Measurements from ENCODE around the gene RFX3.

GRCh38 chr9:3299872-3300271 is 225.9 kb downstream of the RFX3 start:
- no peak for TF ChIP-seq CTCF (IDR thresholded peaks at IDR 0.05)
- TF ChIP-seq POLR2A (IDR thresholded peaks at IDR 0.05), result no peak

Data from esophagus squamous epithelium (tissue), 4 donors.